Measurements from ENCODE around the gene CSNK1G2.

CSNK1G2 gene

GRCh38 chr19:1959928-1960589, 19.1 kb downstream of the CSNK1G2 start:
- no peak overlapping the region for H3K27ac ChIP-seq
- no peak for TF ChIP-seq ZFX (IDR thresholded peaks at IDR 0.05; ENCODE audit: borderline replicate concordance)
- TF ChIP-seq, protein P1, sequence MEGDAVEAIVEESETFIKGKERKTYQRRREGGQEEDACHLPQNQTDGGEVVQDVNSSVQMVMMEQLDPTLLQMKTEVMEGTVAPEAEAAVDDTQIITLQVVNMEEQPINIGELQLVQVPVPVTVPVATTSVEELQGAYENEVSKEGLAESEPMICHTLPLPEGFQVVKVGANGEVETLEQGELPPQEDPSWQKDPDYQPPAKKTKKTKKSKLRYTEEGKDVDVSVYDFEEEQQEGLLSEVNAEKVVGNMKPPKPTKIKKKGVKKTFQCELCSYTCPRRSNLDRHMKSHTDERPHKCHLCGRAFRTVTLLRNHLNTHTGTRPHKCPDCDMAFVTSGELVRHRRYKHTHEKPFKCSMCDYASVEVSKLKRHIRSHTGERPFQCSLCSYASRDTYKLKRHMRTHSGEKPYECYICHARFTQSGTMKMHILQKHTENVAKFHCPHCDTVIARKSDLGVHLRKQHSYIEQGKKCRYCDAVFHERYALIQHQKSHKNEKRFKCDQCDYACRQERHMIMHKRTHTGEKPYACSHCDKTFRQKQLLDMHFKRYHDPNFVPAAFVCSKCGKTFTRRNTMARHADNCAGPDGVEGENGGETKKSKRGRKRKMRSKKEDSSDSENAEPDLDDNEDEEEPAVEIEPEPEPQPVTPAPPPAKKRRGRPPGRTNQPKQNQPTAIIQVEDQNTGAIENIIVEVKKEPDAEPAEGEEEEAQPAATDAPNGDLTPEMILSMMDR (IDR thresholded peaks at IDR 0.05) = no peak

DNA sequence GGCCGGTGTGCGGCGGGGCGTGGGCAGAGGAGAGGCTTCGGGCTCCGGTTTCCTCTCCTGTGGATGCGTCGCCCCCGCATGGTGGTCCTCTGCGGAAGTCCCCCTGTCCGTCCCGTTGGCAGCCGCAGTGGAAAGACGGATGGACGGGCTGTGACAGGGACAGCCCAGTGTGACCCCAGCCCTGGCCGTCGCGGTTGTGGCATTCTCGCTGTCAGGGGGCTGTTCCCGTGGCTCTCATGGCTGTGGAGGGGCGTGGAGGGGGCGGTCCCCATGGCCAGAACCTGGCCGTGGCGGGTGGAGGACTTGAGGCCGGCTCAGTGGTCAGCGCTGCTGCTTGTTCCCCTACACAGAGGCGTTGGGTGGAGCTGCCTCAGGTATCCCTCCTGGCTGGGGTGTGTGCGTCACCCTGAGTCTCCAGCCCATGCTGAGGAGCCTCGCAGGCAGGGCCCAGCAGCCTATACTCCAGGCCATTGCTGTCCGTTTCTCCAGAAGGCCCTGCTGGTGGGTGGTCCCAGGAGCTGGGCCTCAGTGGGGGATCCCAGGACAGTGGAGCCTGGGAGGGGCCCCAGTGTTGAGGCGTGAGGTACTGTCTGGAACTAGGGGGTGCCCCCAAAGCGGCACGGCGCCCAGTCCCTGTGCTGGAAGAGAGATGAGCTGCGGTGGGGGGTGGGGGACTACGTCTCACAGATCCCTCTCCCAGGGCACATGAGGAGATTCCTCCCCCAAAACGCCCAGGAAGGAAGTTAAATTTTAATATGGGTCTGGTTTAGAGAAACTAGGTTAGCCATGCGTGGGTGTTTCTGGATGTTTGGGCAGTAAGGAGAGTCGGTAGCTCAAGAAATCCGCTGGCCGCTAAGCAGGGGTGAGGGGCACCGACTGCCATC, 20.3 kb downstream of the CSNK1G2 start:
- no peak overlapping the region for H3K27ac ChIP-seq
- TF ChIP-seq ZFX (IDR thresholded peaks at IDR 0.05; ENCODE audit: borderline replicate concordance) = no peak
- TF ChIP-seq, protein P1 (IDR thresholded peaks at IDR 0.05) = no peak

DNA sequence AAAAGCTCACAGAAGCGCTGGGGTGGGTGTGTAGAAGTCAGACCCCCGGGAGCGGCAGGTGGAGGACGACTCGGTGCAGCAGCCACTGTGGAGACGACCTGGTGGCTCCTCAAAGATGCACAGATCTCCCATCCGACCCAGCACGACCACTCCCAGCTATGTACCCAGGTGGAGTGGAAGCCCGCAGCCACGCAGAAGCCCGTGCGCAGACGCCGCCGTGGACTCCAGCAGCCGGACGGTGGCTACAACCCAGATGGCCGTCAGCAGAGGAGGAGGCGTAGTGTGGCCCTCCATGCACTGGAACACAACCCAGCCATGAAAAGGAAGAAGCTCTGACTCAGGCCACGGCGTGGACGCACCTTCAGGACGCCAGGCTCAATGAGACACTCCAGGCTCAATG, 21.7 kb downstream of the CSNK1G2 start:
- TF ChIP-seq, protein P1 (IDR thresholded peaks at IDR 0.05) = no peak
- no peak for TF ChIP-seq ZFX (IDR thresholded peaks at IDR 0.05; ENCODE audit: borderline replicate concordance)
- H3K27ac ChIP-seq = no peak overlapping the region

DNA sequence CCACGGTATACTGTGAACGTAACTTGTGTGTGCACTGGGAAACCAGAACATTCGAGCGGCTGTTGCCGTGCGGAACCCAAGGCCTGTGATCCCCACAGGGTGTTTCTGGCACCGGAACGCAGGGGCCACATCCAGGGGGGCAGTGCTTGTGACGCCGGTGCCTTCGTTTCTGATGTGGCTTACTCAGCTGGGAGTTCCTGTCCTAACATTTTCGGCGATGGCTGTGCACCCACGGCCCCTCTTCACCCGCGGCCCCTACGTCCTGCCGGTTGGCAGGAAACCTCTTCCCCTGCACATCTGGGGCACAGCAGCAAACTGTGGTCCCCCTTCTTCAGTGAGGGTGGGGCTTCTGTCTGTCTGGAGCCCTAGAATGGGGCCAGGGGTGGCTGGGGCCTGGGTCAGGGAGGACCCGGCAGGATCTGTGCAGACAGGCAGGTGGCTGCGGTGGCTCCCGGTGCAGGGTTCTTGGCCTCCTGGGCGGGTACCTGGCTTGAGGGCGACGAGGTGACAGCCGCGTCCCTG, 26.2 kb downstream of the CSNK1G2 start:
- H3K27ac ChIP-seq = no peak overlapping the region
- TF ChIP-seq, protein P1 (IDR thresholded peaks at IDR 0.05) = no peak
- no peak for TF ChIP-seq ZFX (IDR thresholded peaks at IDR 0.05; ENCODE audit: borderline replicate concordance)

DNA sequence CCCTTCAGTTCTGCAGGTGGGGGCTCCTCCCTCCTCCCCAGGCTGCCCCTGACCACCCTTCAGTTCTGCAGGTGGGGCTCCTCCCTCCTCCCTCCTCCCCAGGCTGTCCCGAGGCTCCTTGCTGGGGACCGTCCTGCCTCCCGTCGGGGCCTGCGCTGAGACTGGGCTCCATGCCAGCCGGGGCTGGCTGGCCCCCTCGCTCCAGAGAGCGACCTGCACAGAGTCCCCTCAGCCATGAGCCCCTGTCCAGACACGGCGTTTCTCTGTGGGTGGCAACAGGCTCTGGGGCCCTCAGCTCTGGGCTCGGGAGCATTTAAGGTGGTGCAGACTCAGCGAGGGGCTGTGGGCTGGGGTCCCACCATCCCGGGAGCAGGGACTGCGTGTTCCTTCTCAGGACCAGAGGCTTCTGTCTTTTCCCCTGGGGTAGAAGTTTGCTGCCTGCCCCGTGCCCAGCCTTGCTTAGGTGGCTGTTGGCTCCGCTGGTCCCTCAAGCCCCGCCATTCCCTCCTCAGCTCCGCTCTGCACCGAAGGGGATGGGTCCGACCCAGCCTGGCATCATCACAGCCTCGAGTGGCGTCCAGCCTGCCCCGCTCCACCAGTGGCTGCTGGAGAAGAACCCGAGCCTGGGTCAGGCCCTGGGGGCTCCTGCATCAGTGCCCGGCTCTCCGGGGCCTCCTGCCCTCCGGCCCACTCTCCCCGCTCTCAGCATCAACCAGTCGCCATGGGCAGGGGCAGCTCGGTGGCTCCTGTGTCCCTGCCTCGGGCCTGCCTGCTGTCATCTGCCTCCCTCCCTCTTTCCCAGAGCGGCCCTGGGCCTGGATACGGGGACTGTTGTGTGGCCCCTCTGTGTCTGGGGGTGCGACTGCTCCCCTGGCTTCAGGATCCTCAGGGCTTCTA, 27.6 kb downstream of the CSNK1G2 start:
- TF ChIP-seq, protein P1 (IDR thresholded peaks at IDR 0.05) = no peak
- TF ChIP-seq ZFX (IDR thresholded peaks at IDR 0.05; ENCODE audit: borderline replicate concordance) = no peak
- H3K27ac ChIP-seq = no peak overlapping the region

GRCh38 chr19:1969176-1970002, 28.4 kb downstream of the CSNK1G2 start:
- no peak overlapping the region for H3K27ac ChIP-seq
- TF ChIP-seq ZFX (IDR thresholded peaks at IDR 0.05; ENCODE audit: borderline replicate concordance) = no peak
- TF ChIP-seq, protein P1 (IDR thresholded peaks at IDR 0.05) = no peak
